Subcutaneous abdominal adipose tissue (tissue), 5 donors: ENCODE measurements around the gene AZIN2.

Source experiments
- H3K27ac ChIP-seq: one replicate; pipeline ENCODE4 v1.7.0; 2013; ENCODE audit warnings: low read depth, mild to moderate bottlenecking, inconsistent platforms, low read length, moderate library complexity
- H3K27me3 ChIP-seq, 5 donors: one replicate each; pipeline ENCODE4 v1.7.0; 2013; ENCODE audit warnings: low read length in 5 of 5, inconsistent platforms in 1 of 5; ENCODE audit not compliant: control insufficient read depth in 5 of 5, insufficient read depth in 4 of 5
- H3K36me3 ChIP-seq, 5 donors: one replicate each; pipeline ENCODE4 v1.7.0; 2013; ENCODE audit warnings: low read length in 5 of 5; ENCODE audit not compliant: control insufficient read depth in 5 of 5, insufficient read depth in 5 of 5
- H3K4me1 ChIP-seq, 5 donors: one replicate each; pipeline ENCODE4 v1.7.0; 2013; ENCODE audit warnings: low read length in 5 of 5, mild to moderate bottlenecking in 3 of 5, moderate library complexity in 1 of 5; ENCODE audit not compliant: control insufficient read depth in 5 of 5, insufficient read depth in 5 of 5
- H3K4me3 ChIP-seq, 5 donors: one replicate each; pipeline ENCODE4 v1.7.0; 2013; ENCODE audit warnings: low read length in 5 of 5, low read depth in 1 of 5
- H3K9ac ChIP-seq, 5 donors: one replicate each; pipeline ENCODE4 v1.7.0; 2013; ENCODE audit warnings: low read length in 5 of 5, mild to moderate bottlenecking in 4 of 5, moderate library complexity in 3 of 5
- H3K9me3 ChIP-seq, 5 donors: one replicate each; pipeline ENCODE4 v1.7.0; 2013; ENCODE audit warnings: low read length in 5 of 5; ENCODE audit not compliant: control insufficient read depth in 5 of 5
- donor health status: healthy.
- donor health status: healthy.
- donor health status: healthy.
- donor health status: healthy.
- donor health status: healthy.

Gene AZIN2

GRCh38 chr1:33155877-33156538, 75.1 kb downstream of the AZIN2 start:
- H3K27me3 ChIP-seq, result no peaks in the 10 kb centered on the region
- H3K36me3 ChIP-seq, result peaks cover 0 to 13% (median 8%) of the 10 kb centered on the region in 5 donors
- H3K4me3 ChIP-seq, result no peak overlapping the region
- H3K9me3 ChIP-seq, result no peaks in the 10 kb centered on the region
- peaks cover 4 to 41% (median 13%) of the 10 kb centered on the region in 5 donors for H3K4me1 ChIP-seq
- H3K27ac ChIP-seq, result no peak overlapping the region
- H3K9ac ChIP-seq, result peak overlapping the region in 1 of 5 donors; percentile 28

GRCh38 chr1:33157131-33157530, 76.2 kb downstream of the AZIN2 start:
- Histone ChIP-seq H3K36me3 (peaks cover 0 to 13% (median 8%) of the 10 kb centered on the region in 5 donors), H3K9ac (no peak overlapping the region), H3K27me3 (no peaks in the 10 kb centered on the region), H3K27ac (no peak overlapping the region), H3K4me1 (peaks cover 3 to 37% (median 14%) of the 10 kb centered on the region in 5 donors), H3K4me3 (no peak overlapping the region), H3K9me3 (no peaks in the 10 kb centered on the region)

GRCh38 chr1:33158366-33158765, 77.4 kb downstream of the AZIN2 start:
- Histone ChIP-seq H3K9me3 (no peaks in the 10 kb centered on the region), H3K27me3 (no peaks in the 10 kb centered on the region), H3K36me3 (peaks cover 0 to 13% (median 8%) of the 10 kb centered on the region in 5 donors), H3K27ac (no peak overlapping the region), H3K9ac (no peak overlapping the region), H3K4me1 (peaks cover 3 to 28% (median 9%) of the 10 kb centered on the region in 5 donors), H3K4me3 (no peak overlapping the region)

GRCh38 chr1:33159577-33159976, 78.6 kb downstream of the AZIN2 start:
- Histone ChIP-seq H3K27me3 (no peaks in the 10 kb centered on the region), H3K9me3 (no peaks in the 10 kb centered on the region), H3K9ac (no peak overlapping the region), H3K4me3 (no peak overlapping the region), H3K4me1 (peaks cover 3 to 19% (median 8%) of the 10 kb centered on the region in 5 donors), H3K27ac (no peak overlapping the region), H3K36me3 (peaks cover 0 to 19% (median 10%) of the 10 kb centered on the region in 5 donors)

GRCh38 chr1:33161061-33161681, 80.2 kb downstream of the AZIN2 start:
- no peaks in the 10 kb centered on the region for H3K9me3 ChIP-seq
- no peak overlapping the region for H3K9ac ChIP-seq
- no peak overlapping the region for H3K27ac ChIP-seq
- H3K4me3 ChIP-seq, result no peak overlapping the region
- H3K4me1 ChIP-seq, result peaks cover 2 to 15% (median 8%) of the 10 kb centered on the region in 5 donors
- H3K27me3 ChIP-seq, result no peaks in the 10 kb centered on the region
- peaks cover 0 to 19% (median 10%) of the 10 kb centered on the region in 5 donors for H3K36me3 ChIP-seq

- no peak overlapping the region for H3K9ac ChIP-seq
- H3K4me1 ChIP-seq, result peaks cover 0 to 11% (median 8%) of the 10 kb centered on the region in 5 donors
- H3K9me3 ChIP-seq, result no peaks in the 10 kb centered on the region
- H3K27ac ChIP-seq, result no peak overlapping the region
- H3K36me3 ChIP-seq, result peaks cover 0 to 19% (median 10%) of the 10 kb centered on the region in 5 donors
- no peak overlapping the region for H3K4me3 ChIP-seq
- no peaks in the 10 kb centered on the region for H3K27me3 ChIP-seq
These were observed 81.2 kb downstream of the AZIN2 start for GRCh38 chr1:33162141-33162540.

GRCh38 chr1:33163621-33164519, 82.9 kb downstream of the AZIN2 start:
- H3K27me3 ChIP-seq, result no peaks in the 10 kb centered on the region

GRCh38 chr1:33165209-33165608, 84.3 kb downstream of the AZIN2 start:
- H3K27me3 ChIP-seq, result no peaks in the 10 kb centered on the region
- no peak overlapping the region for H3K4me3 ChIP-seq
- H3K36me3 ChIP-seq, result peaks cover 0 to 13% (median 0%) of the 10 kb centered on the region in 5 donors
- H3K27ac ChIP-seq, result no peak overlapping the region
- peaks cover 0 to 11% (median 8%) of the 10 kb centered on the region in 5 donors for H3K4me1 ChIP-seq
- H3K9me3 ChIP-seq, result no peaks in the 10 kb centered on the region
- no peak overlapping the region for H3K9ac ChIP-seq

More at GRCh38 chr1:33163621-33164519, 82.9 kb downstream of the AZIN2 start:
- Histone ChIP-seq H3K9ac (no peak overlapping the region), H3K27ac (no peak overlapping the region), H3K4me3 (no peak overlapping the region), H3K4me1 (peaks cover 0 to 11% (median 8%) of the 10 kb centered on the region in 5 donors), H3K36me3 (peaks cover 0 to 18% (median 2%) of the 10 kb centered on the region in 5 donors), H3K9me3 (no peaks in the 10 kb centered on the region)

GRCh38 chr1:33165809-33166208, 84.9 kb downstream of the AZIN2 start:
- Histone ChIP-seq H3K36me3 (peaks cover 0 to 13% (median 0%) of the 10 kb centered on the region in 5 donors), H3K9ac (no peak overlapping the region), H3K9me3 (no peaks in the 10 kb centered on the region), H3K4me1 (peaks cover 0 to 14% (median 8%) of the 10 kb centered on the region in 5 donors), H3K27me3 (no peaks in the 10 kb centered on the region), H3K4me3 (no peak overlapping the region), H3K27ac (no peak overlapping the region)
